Activated gamma-delta T cell treated with Interleukin-2 at 50 U/mL for 16 hours (primary cell): Measurements from ENCODE around the gene IFNAR2.

Source experiments
- DNase-seq: peaks from one replicate; pipeline ENCODE4 v3.0.0-alpha.2; 2020

The IFNAR2 gene

DNA sequence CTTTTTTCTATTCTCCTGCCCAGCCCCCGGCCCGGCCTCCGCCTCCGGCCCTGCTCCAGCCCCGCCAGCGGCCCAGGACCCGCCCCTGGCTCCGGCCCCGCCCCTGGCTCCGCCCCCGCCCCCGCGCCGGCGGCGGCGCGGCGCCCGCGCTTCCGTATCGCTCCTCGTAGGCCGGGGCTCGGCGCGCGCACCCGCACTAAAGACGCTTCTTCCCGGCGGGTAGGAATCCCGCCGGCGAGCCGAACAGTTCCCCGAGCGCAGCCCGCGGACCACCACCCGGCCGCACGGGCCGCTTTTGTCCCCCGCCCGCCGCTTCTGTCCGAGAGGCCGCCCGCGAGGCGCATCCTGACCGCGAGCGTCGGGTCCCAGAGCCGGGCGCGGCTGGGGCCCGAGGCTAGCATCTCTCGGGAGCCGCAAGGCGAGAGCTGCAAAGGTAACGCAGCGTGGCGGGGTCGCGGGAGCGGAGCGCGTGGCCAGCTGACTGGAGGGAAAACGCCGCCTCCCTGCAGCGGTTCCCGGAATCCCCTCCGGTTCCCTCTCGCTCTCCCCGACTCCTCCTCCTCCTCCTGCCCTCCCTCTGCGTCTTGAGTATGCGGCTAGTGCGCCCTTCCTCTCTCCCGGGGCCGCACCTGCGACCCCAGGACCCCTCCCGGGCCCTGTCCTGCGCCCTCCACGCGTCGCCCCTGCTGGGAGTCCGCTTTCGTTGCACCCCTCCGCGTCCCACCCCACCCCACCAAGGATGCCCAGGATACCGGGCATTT lies at the start of gene IFNAR2:
IFNAR2 (plus strand) TSS at position 155 of the 761 bp plus-strand sequence. CDS start 11,985 bp downstream, outside the sequence.
- DNase-seq, result peak; percentile 69

DNA sequence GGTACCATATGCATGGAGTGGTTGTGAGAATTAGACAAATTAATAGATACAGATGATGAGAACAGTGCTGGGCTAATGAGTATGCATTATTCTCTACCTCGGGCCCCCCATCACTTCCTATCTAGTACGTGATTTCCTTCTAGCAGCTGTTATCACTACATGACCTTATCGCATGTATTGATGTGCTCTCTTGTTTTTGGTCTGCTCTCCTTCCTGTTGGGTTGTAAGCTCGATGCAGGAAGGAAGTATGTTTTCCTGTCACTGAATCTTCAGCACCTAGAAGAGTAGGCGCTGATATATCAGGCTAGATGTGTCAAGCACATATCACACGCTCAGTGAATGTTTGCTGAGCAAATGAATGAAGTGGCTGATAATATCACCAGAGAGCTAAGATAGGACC lies 43.9 kb upstream of the IFNAR2 start:
- DNase-seq, result peak; percentile 16

DNA sequence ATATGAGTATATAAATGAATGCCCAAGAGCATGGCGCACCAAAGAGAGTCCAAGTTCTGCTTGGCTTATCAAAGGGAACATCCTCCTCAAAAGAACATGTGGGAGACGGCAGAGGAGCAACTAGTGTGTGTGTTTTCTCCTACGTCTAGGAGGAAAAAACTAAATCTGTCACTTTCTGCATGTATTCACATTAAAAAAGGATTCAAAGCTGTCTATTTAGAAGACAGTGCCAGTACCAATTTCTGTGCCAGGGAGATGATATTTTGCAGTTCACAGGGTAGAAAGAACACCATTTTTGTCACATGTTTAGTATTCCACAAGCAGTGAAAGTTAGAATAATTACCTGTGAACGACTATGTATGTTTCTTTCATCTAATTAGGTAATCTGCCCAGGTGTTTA lies 42.5 kb upstream of the IFNAR2 start:
- DNase-seq, result no peak

DNA sequence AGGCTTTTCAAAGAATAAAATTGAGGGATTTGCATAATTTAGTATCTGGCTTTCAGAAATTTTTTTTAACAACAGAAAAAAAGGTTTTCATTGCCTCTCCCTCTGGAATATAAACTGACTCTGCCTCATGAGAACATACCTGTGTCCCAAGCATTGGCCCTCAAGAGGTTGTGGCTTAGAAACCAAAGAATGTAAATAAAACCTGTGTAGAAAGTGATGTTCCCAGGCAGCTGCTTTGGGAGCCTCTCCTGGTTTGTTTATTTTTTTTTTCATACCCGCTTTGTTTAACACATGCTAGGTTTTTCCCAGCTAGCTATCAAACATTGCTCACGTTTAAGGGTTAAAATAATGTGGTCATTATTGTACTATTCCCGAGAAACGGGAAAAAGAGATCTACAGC lies 40.5 kb upstream of the IFNAR2 start:
- no peak for DNase-seq

DNA sequence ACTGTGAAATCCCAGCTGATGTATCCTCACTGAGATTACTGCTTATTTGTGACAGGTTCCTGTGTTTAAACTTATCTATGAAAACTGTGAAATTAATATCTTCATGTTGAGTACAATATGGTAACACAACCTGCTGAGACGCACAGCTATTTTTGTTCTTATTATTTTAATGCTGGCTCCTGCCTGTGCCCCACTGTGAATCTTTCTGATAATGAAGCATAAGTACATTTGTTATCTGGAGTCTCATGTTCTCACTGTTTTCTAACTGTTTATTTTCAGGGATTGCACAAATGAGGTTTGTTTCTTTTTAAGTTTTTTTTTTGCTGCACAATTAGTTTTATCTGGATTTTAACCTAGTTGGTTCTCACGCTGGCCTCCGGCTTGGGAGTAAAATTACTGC lies 39.9 kb upstream of the IFNAR2 start:
- no peak for DNase-seq

DNA sequence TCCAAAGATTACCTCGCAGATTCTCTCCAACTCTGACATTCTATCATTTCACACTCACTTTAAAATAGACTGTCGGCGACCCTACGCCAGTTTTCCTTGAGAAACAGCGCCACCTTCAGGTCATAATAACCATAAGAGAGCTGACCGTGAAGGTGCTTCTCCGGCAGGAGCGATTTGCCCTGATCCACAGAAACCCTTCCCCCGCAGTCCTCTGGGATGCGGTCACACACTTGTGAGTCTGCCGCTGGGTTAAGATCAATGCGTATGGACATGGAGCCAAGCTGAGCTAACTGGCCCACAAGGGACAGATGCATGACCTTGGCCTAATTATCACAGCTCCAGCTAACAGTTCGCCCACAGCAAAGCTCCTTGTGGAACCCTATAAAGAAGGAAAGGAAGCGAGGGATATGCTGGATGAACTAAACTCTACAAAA lies 32.8 kb upstream of the IFNAR2 start:
- DNase-seq, result peak; percentile 57

DNA sequence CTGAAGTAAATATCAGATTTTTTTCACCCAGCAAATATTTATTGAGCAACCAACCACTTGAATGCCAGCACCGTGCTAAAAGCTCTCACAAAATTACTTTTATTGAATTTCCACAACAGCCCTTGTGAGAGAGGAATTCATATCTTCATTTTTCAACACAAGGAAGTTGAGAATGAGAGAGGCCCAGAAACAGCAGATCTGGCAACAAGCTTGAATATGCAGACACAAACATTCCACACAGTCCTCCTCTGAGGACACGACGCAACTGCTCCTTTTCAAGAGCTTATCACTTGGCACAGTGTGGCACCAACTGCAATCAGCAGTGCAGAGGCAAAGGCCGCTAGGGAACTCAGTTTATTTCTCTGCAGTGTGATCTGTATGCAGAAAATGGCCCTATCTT lies 32.2 kb upstream of the IFNAR2 start:
- DNase-seq, result no peak

DNA sequence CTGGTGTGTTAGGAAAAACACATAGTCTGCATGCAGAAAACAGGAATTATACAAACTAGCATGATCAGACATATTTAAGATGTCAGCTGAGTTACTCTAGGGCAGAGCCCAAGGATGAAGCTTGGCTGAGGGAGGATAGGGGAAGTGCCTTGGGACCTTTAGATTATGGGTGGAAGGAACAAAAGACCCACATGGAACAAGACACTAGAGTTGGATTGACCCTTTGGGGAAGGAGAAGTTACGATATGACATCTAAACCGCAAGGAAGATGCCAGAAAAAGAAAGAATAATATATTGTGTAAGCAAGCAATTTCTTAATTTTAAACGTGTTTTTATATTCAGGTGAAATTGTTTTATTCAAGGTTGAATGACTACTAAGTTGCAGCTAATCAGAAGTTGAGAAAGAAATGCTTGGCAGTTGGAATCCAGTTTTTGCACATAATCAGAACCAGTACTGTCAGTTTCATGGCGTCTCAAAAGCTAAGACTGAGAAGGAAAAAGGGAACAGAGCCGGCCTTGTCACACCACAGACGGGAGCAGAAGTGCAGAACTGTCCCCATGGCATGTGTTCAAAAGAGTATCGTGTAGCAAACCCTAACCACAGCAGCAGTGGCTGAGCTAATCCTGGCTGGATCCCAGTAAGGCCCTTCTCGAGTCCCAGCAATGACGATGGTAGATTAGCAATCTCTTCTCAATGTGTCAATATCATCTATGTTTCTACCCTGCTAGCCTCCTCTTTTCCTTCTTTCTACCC lies 31.2 kb upstream of the IFNAR2 start:
- DNase-seq, result no peak

DNA sequence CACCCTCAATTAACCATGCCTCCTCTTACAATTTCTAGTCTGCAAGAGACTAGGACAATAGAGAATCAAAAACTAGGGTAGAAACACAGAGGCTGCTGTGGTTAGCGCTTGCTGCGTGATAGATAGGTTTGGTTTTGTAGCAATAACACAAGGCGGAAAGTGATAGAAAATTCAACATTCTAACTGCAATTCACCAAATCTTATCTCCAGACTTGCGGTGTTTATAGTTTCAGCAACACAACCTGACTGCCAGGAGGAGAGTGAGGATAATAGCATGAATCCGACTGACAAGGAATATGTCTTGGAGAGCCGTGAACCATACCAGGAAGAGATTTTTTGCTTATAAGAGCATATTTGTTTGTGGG lies 30.7 kb upstream of the IFNAR2 start:
- DNase-seq, result no peak

DNA sequence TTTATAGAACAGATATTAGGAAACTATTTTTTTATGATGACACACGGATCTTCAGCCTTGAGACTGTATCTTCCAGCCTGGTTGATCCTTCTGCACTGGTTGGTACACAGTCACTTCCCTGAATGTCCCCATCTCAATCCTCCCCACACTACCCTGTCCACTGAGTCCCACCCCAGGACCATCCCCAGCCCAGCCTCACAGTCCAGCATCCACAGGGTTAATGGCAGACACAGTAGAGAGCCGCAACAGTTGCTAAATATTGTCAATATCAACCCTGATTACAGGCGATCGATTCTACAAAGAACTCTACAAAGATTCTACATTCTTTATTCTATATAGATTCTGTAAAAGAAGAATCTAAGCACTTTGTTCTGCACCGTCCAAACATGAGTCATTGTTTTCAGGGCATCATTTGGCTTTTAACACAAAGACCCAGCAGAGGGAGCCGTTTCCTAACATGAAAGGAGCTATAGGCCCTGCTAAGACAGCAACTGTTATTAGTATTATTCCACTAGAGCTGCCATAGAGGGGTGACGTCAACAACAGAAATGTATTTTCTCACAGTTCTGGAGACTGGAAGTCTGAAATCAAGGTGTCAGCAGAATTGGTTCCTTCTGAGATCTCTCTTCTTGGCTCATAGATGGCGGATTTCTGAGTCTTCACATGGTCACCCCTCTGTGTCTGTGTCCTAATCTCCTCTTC lies 30.1 kb upstream of the IFNAR2 start:
- peak; percentile 83 for DNase-seq

DNA sequence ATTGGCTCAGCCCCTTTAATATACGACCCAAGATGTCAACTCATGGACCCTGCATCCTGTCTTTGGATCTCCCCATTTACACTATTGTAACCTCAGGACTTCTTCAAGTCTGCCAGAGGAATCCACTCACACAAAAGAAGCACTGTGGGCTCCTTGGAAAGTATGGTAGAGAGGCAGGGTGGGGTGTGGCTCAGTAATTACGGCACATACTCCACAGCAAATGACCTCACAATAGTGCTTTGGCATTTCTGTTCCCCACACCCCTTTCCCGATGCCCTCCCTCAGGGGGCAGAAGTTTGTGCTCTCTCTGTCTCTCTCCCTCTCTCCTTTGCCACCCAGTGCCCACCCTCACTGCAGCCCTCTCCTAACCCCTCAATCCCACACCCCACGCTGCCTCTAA lies 27.8 kb upstream of the IFNAR2 start:
- DNase-seq, result no peak

DNA sequence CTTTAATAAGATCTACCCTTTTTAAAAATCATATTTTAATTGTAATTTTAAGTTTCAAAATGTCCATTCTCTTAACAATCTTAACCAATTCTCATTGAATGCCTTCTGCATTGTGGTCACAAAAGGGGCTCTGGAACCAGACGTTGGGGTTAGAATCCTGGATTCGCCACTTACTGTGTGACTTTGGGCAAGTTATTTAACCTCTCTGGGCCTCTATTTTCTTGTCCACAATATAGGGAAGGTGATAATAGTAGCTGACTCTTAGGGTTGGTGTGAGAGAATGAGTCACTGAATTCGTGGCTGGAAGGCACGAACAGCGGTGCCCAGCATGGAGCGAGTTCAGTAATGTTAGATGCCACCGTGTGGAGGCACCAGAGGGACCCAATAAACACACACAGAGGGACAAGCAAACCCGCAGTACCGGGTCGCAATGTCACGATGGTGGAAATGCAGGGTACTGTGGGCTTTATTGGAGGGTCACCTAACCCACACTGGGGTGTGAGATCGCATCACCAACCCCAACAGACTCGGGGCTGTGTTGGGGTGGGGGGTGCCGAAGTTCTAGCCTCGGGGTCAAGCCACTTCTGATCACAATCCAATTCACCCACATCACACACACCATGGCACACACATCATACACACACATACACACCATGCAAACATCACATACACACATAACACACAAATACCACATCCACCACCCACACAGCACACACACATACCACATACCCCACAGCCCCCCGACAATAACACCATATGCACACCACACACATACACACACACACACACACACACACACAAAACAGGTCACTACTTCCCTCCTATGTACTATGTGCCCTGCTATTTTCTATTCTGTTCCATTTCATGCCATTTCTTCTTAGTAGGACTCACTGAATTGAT lies 27.0 kb upstream of the IFNAR2 start:
- DNase-seq, result no peak

DNA sequence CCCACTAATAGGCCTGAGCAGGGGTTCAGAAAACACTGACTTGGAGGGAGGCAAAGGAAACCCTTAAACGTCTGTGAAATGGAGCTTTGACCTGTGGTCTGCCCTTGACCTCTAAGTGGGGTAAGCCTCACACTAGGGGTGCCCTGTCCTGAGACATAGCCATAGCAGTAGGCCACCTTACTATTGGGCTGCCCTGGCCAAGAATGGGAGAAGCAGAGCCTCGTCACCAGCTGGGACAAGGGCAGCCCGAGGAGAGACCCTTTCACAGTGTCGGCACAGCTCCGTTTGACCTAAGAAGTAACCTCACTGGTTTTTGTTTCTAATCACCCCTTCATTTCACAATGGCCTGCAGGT lies 26.4 kb upstream of the IFNAR2 start:
- no peak for DNase-seq

DNA sequence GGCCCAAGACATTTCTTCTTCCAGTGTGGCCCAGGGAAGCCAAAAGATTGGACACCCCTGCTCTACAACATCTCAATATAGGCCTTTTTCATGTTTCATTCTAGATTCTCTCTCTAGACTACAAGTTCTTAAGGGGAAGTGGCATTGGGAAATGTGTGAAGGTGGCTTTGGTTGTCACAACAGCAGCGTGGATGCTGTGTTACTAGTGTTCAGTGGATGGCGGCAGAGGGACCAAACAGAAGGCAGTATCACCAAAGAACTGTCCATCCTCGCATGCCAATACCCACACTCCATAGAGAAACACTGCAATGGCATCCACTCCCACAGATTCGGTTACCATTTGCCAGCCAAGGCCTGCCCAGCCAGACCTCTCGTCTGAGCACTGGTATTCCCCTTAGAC lies 24.3 kb upstream of the IFNAR2 start:
- DNase-seq, result no peak

DNA sequence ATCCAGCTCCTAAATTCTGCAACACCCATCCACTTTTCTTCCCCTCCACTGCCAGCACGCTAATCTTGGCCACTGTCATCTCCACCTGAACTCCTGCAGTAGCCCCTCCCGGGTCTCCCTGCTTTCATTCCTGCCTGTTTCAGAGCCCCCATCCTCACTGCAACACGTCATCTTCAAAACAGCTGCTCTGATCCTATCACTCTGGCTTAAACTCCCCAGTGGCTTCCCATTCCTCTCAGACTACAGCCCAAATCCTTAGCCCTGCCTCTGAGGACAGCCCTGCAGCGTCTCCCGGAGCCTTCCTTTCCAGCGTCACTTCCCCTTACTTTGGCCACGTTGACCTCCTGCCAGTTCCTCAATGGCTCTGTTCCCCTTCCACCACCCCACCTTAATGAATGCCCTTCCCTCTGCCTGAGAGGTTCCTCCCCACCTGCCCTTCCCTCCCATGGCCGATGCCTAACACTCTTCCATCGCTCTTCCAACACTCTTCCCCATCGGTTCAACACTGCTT lies 22.9 kb upstream of the IFNAR2 start:
- DNase-seq, result no peak

DNA sequence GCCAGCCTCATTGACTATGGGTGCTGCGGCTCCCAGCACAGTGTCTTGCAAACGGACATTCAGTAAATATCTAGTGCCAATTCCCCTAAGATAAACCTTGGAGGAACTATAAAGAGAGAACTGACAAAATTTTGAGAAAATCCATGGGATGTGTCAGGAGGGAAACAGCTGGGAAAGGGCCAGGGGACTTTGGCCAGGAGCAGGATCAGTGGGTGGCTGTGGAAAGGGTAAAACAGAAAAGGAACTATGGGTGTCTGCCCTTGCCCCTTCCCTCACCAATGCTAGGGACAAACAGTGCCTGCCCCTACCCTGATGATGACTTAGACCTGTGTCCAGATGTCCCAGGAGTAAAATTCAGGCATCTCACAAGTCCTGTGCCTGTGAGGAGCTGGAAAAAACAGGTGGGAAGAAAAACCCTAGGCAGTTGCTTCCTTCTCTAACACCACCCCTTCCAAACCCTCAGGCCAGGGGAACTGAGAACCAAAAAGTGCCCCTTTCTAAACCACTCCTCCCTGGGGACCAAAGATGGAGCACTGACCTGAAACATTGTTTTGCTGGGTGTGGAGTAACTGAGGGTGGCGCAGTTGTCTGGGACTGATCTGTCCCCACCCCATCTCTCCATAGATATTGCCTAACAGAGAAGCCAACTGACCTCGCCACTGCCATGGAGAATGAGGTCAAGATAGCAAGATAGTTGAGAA lies 22.1 kb upstream of the IFNAR2 start:
- no peak for DNase-seq

DNA sequence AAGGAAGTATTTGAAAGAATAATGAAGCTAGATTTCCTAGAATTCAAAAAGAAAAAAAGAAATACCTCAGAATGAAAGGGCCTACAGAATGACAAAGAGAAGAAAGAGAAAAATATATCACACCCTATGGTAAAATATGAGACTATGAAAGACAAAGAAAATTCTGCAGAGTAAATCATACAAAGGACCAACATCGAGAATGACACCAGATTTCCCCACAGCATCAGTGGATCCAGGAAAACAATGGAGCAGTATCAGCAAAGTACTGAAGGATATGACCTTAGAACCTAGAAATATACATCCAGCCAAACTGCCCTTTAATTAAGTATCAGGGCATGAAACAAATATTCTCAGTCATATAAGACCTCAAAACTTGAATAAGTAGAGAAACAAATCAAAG lies 21.2 kb upstream of the IFNAR2 start:
- no peak for DNase-seq

DNA sequence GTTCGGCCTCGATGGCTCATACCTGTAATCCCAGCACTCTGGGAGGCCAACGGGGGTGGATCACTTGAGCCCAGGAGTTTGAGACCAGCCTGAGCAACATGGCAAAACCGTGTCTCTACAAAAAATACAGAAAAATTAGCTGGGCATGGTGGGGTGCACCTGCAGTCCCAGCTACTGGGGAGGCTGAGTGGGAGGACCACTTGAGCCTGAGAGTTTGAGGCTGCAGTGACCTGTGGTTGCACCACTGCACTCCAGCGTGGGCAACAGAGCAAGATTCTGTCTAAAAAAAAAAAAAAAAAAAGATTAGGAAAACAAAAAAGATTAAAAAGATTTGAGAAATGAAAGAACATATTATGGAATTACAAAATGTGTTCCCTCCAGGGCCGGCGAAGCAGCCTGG lies 18.4 kb upstream of the IFNAR2 start:
- no peak for DNase-seq

DNA sequence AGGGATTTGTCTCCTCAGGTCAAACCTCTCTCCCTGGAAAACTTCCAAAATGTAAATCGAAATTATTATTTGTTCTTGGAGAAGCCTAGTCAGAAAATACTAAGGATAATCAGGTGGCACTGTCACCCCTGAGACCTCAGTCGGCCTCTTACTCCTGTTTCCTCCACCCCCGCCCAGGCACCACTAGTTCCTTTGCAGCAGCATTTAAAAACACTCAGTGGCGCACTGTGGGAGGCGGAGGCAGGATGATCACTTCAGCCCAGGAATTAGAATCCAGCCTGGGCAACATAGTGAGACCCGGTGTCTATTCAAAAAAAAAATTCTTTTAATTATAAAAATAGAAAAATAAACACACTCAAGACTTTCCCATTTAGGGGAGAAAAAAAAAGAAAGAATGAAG lies 18.0 kb upstream of the IFNAR2 start:
- DNase-seq, result no peak

DNA sequence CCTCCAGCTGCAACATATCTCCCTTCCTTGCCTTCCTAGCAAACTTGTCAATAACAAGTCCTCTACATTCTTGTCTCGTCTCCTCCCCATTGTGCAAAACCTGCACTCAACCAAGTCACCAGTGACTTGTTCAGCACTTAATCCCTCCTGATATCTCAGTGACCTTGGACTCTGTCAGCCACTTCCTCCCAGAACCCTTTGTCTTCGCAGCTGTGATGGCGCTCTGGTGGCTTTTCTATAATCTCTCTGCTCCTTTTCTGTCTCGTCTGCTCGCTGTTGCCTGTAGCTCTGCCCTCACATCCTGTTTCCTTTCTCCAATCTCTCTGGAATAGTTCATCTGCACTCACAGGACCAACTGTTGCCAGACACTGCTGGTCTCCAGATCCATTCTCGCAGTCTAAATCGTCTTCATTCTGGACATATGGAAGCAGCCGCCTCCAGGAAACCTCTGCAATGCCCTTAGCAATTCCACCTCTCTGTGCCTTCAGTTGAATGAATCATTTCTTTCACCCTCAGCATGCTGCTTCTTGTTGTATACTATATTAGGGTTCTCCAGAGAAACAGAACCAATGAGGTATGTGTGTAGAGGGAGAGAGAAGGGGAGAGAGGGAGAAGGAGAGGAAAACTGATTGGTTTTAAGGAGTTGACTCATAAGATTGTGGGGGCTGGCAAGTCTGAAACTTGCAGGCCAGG lies 17.4 kb upstream of the IFNAR2 start:
- peak; percentile 24 for DNase-seq

DNA sequence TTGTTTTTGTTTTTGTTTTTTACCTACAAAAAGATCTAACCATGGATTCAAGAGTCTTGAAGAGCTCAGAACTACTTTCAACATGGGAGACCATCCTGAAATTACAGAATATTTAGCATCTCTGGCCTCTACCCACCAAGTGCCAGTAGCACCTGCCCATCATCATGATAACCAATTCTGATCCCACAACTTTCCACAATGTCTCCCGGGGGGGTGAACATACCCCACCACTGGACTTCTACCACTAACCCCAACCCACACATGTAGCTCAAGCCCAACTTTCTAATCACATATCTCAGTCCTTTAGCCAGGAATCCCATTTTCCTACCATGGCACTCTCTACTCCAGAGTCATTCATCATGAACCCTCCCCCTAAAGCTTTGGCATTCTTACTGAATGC lies 15.7 kb upstream of the IFNAR2 start:
- no peak for DNase-seq

DNA sequence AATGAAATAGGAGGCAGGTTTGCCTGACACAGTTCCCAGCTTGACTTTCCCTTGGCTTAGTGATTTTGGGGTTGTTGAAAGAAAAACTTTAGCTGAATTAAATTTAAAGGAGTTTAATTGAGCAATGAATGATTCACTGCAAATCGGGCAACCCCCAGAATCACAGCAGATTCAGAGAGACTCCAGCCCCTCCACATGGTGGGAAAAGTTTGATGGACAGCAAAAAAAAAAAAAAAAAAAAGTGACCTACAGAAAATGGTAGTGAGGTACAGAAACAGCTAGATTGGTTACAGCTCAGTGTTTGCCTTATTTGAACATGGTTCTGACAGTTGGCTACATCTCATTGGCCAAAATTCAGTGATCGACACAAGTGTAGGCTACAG lies 12.6 kb upstream of the IFNAR2 start:
- DNase-seq, result no peak
